WTC11 (cell line): Measurements from ENCODE around the gene STX5. TPM values are rescaled to one million over a fixed set of nuclear protein-coding genes. Genes with fewer than 3 reads are reported as not detected.

ENCODE experiments used
- ATAC-seq: fragments of 200-7000 bp; cut with Tn5 transposase; 2 replicates; pipeline ENCODE4 v1.10.0; 2021; ENCODE audit warnings: mild to moderate bottlenecking, moderate library complexity
- CTCF ChIA-PET: fragments of 300-600 bp; sonication (Branson Sonifier 250); formaldehyde crosslinking; loops from one replicate; lab custom pipeline; 2021; ENCODE audit warnings: antibody characterized with exemption; lab: Charles Lee
- POLR2A ChIA-PET: fragments of 350-600 bp; sonication (Branson Sonifier 250); formaldehyde crosslinking; loops from one replicate; lab custom pipeline; 2021; ENCODE audit warnings: antibody characterized with exemption; lab: Charles Lee
- DNase-seq: peaks from one replicate; pipeline ENCODE4 v3.0.0; 2021; ENCODE audit warnings: low spot score
- H3K27ac Mint-ChIP-seq: 2 replicates; pipeline ENCODE4 v1.8.0; 2021; ENCODE audit warnings: mixed read lengths
- H3K27me3 Mint-ChIP-seq: 2 replicates; pipeline ENCODE4 v1.8.0; 2021; ENCODE audit warnings: low read depth, mild to moderate bottlenecking, moderate library complexity, mixed read lengths
- H3K36me3 Mint-ChIP-seq: 2 replicates; pipeline ENCODE4 v1.8.0; 2021; ENCODE audit warnings: mixed read lengths
- H3K4me1 Mint-ChIP-seq: 2 replicates; pipeline ENCODE4 v1.8.0; 2022; ENCODE audit warnings: mixed read lengths
- H3K4me3 Mint-ChIP-seq: 2 replicates; pipeline ENCODE4 v1.8.0; 2021; ENCODE audit warnings: mild to moderate bottlenecking, moderate library complexity, mixed read lengths
- H3K9me3 Mint-ChIP-seq: 2 replicates; pipeline ENCODE4 v1.8.0; 2021; ENCODE audit warnings: mixed read lengths
- E2F1 ChIP-seq: sonication (generic); formaldehyde crosslinking; IDR thresholded peaks from 2 replicates; pipeline ENCODE4 v1.8.0; 2022; ENCODE audit warnings: mild to moderate bottlenecking, missing genetic modification reagents
- EMX1 ChIP-seq: fragments of 250-450 bp; sonication (Bioruptor Pico); IDR thresholded peaks from 2 replicates; pipeline ENCODE4 v1.8.0; 2021; ENCODE audit warnings: mild to moderate bottlenecking
- ETV6 ChIP-seq: sonication (generic); formaldehyde crosslinking; IDR thresholded peaks from 2 replicates; pipeline ENCODE4 v1.8.1; 2022; ENCODE audit warnings: mild to moderate bottlenecking, missing genetic modification reagents
- GRHL2 ChIP-seq: fragments of 250-450 bp; sonication (Bioruptor Pico); IDR thresholded peaks from 2 replicates; pipeline ENCODE4 v1.8.0; 2022; ENCODE audit warnings: mild to moderate bottlenecking, moderate library complexity; ENCODE audit not compliant: insufficient replicate concordance, severe bottlenecking
- JUN ChIP-seq: sonication (generic); formaldehyde crosslinking; IDR thresholded peaks from 2 replicates; pipeline ENCODE4 v1.8.0; 2023; ENCODE audit warnings: mild to moderate bottlenecking, missing genetic modification reagents
- OVOL2 ChIP-seq: fragments of 250-450 bp; sonication (Bioruptor Pico); IDR thresholded peaks from 2 replicates; pipeline ENCODE4 v1.9.0; 2021; ENCODE audit warnings: mild to moderate bottlenecking, borderline replicate concordance
- PRRX2 ChIP-seq: fragments of 250-450 bp; sonication (Bioruptor Pico); IDR thresholded peaks from 2 replicates; pipeline ENCODE4 v1.8.0; 2021; ENCODE audit warnings: mild to moderate bottlenecking
- TEAD1 ChIP-seq: sonication (generic); formaldehyde crosslinking; IDR thresholded peaks from 2 replicates; pipeline ENCODE4 v1.8.0; 2022; ENCODE audit warnings: mild to moderate bottlenecking, missing genetic modification reagents
- TP53 ChIP-seq: sonication (generic); formaldehyde crosslinking; IDR thresholded peaks from 2 replicates; pipeline ENCODE4 v1.8.1; 2023; ENCODE audit warnings: mild to moderate bottlenecking, missing genetic modification reagents
- ZNF138 ChIP-seq: sonication (generic); formaldehyde crosslinking; conservative IDR thresholded peaks from 2 replicates; pipeline ENCODE4 v1.8.1; 2022; ENCODE audit warnings: mild to moderate bottlenecking, moderate library complexity, missing genetic modification reagents
- ZNF396 ChIP-seq: fragments of 250-450 bp; sonication (Bioruptor Pico); IDR thresholded peaks from 2 replicates; pipeline ENCODE4 v1.8.0; 2021; ENCODE audit warnings: mild to moderate bottlenecking, moderate library complexity, borderline replicate concordance
- ZNF512 ChIP-seq: sonication (generic); formaldehyde crosslinking; IDR thresholded peaks from 2 replicates; pipeline ENCODE4 v1.8.1; 2022; ENCODE audit warnings: missing genetic modification reagents, borderline replicate concordance
- ZNF532 ChIP-seq: fragments of 250-450 bp; sonication (Bioruptor Pico); IDR thresholded peaks from 2 replicates; pipeline ENCODE4 v1.9.0; 2021; ENCODE audit warnings: mild to moderate bottlenecking, borderline replicate concordance
- total RNA-seq: library from RNA; stranded (reverse); gene quantifications from 3 replicates; pipeline ENCODE4 v1.2.3, GENCODE V29; 2021
- TF ChIP-seq, protein P1 (sequence below): sonication (generic); formaldehyde crosslinking; IDR thresholded peaks from 2 replicates; pipeline ENCODE4 v1.8.0; 2023; ENCODE audit warnings: missing genetic modification reagents, mild to moderate bottlenecking, borderline replicate concordance
- TF ChIP-seq, protein P2 (sequence below): sonication (generic); formaldehyde crosslinking; IDR thresholded peaks from 2 replicates; pipeline ENCODE4 v1.8.0; 2022; ENCODE audit warnings: mild to moderate bottlenecking, missing genetic modification reagents
- TF ChIP-seq, protein P3 (sequence below): sonication (generic); formaldehyde crosslinking; IDR thresholded peaks from 2 replicates; pipeline ENCODE4 v1.8.1; 2022; ENCODE audit warnings: low read depth, mild to moderate bottlenecking, moderate library complexity, missing genetic modification reagents, borderline replicate concordance
- TF ChIP-seq, protein P4 (sequence below): sonication (generic); formaldehyde crosslinking; IDR thresholded peaks from 2 replicates; pipeline ENCODE4 v1.8.0; 2022; ENCODE audit warnings: missing genetic modification reagents
- TF ChIP-seq, protein P5 (sequence below): fragments of 200-600 bp; IDR thresholded peaks from 2 replicates; pipeline ENCODE4 v1.8.0; 2022; ENCODE audit warnings: antibody characterized with exemption

STX5 gene
- total RNA-seq, 1 experiment from 2014 or later = 30.2 TPM

DNA sequence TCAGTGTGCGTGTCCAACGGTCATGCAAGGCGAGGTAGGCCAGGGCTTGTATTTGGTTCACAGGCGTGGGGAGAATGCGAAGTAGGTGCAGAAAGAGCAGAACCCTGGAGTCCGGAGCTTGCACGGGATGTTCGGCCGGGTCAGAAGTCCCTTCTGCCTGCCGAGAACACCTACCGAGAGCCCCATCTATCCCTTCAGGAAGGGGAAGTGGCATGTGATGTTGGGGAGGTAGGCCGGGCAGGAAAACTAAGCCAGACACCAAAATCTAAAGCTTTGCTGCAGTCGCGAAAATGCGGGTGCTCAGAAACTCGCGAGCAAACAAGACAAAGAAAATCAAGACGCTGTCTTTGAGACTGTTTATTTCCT lies 61.1 kb downstream of the STX5 start:
- peaks cover 21% of the 10 kb centered on the region for H3K36me3 Mint-ChIP-seq
- peak overlapping the region; percentile 98 for H3K27ac Mint-ChIP-seq
- H3K27me3 Mint-ChIP-seq = no peaks in the 10 kb centered on the region; the same call in 1 of the 2 replicates
- peak overlapping the region; percentile 88 for H3K4me3 Mint-ChIP-seq
- ChIA-PET CTCF (interaction anchor here (0.6 to 11.6 kb wide), 17 partner anchors 11 to 346 kb away, joined by 3 to 121 read pairs (median 7); partner anchors contain the start of genes BSCL2, C11orf98, CSKMT and GNG3), POLR2A (interaction anchor here (0.6 to 5.3 kb wide), 8 partner anchors 13 to 1385 kb away, joined by 4 to 25 read pairs (median 5); partner anchors contain the start of genes BSCL2, C11orf98, CSKMT and STX5)
- ATAC-seq (peak; percentile 14), DNase-seq (no peak)
- H3K9me3 Mint-ChIP-seq = no peaks in the 10 kb centered on the region
- H3K4me1 Mint-ChIP-seq = peaks cover 14% of the 10 kb centered on the region
- TF ChIP-seq, protein P1, sequence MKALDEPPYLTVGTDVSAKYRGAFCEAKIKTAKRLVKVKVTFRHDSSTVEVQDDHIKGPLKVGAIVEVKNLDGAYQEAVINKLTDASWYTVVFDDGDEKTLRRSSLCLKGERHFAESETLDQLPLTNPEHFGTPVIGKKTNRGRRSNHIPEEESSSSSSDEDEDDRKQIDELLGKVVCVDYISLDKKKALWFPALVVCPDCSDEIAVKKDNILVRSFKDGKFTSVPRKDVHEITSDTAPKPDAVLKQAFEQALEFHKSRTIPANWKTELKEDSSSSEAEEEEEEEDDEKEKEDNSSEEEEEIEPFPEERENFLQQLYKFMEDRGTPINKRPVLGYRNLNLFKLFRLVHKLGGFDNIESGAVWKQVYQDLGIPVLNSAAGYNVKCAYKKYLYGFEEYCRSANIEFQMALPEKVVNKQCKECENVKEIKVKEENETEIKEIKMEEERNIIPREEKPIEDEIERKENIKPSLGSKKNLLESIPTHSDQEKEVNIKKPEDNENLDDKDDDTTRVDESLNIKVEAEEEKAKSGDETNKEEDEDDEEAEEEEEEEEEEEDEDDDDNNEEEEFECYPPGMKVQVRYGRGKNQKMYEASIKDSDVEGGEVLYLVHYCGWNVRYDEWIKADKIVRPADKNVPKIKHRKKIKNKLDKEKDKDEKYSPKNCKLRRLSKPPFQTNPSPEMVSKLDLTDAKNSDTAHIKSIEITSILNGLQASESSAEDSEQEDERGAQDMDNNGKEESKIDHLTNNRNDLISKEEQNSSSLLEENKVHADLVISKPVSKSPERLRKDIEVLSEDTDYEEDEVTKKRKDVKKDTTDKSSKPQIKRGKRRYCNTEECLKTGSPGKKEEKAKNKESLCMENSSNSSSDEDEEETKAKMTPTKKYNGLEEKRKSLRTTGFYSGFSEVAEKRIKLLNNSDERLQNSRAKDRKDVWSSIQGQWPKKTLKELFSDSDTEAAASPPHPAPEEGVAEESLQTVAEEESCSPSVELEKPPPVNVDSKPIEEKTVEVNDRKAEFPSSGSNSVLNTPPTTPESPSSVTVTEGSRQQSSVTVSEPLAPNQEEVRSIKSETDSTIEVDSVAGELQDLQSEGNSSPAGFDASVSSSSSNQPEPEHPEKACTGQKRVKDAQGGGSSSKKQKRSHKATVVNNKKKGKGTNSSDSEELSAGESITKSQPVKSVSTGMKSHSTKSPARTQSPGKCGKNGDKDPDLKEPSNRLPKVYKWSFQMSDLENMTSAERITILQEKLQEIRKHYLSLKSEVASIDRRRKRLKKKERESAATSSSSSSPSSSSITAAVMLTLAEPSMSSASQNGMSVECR (CRISPR knock-in tag) = no peak
- TF ChIP-seq PRRX2 (CRISPR knock-in tag) (no peak), GRHL2 (no peak), E2F1 (no peak), ZNF396 (CRISPR knock-in tag) (no peak), JUN (CRISPR knock-in tag) (no peak), OVOL2 (CRISPR knock-in tag) (no peak), ZNF532 (no peak), TP53 (CRISPR knock-in tag) (no peak), EMX1 (CRISPR knock-in tag) (no peak), ETV6 (CRISPR knock-in tag) (no peak), TEAD1 (0 out of 2 replicates have a peak, but pooled peaks have one; percentile 11), ZNF512 (CRISPR knock-in tag) (0 out of 2 replicates have a peak, but pooled peaks have one; percentile 14), ZNF138 (CRISPR knock-in tag) (no peak)
- TF ChIP-seq, protein P2, sequence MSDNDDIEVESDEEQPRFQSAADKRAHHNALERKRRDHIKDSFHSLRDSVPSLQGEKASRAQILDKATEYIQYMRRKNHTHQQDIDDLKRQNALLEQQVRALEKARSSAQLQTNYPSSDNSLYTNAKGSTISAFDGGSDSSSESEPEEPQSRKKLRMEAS (CRISPR knock-in tag) = no peak
- TF ChIP-seq, protein P3, sequence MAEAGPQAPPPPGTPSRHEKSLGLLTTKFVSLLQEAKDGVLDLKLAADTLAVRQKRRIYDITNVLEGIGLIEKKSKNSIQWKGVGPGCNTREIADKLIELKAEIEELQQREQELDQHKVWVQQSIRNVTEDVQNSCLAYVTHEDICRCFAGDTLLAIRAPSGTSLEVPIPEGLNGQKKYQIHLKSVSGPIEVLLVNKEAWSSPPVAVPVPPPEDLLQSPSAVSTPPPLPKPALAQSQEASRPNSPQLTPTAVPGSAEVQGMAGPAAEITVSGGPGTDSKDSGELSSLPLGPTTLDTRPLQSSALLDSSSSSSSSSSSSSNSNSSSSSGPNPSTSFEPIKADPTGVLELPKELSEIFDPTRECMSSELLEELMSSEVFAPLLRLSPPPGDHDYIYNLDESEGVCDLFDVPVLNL (CRISPR knock-in tag) = no peak
- TF ChIP-seq, protein P4, sequence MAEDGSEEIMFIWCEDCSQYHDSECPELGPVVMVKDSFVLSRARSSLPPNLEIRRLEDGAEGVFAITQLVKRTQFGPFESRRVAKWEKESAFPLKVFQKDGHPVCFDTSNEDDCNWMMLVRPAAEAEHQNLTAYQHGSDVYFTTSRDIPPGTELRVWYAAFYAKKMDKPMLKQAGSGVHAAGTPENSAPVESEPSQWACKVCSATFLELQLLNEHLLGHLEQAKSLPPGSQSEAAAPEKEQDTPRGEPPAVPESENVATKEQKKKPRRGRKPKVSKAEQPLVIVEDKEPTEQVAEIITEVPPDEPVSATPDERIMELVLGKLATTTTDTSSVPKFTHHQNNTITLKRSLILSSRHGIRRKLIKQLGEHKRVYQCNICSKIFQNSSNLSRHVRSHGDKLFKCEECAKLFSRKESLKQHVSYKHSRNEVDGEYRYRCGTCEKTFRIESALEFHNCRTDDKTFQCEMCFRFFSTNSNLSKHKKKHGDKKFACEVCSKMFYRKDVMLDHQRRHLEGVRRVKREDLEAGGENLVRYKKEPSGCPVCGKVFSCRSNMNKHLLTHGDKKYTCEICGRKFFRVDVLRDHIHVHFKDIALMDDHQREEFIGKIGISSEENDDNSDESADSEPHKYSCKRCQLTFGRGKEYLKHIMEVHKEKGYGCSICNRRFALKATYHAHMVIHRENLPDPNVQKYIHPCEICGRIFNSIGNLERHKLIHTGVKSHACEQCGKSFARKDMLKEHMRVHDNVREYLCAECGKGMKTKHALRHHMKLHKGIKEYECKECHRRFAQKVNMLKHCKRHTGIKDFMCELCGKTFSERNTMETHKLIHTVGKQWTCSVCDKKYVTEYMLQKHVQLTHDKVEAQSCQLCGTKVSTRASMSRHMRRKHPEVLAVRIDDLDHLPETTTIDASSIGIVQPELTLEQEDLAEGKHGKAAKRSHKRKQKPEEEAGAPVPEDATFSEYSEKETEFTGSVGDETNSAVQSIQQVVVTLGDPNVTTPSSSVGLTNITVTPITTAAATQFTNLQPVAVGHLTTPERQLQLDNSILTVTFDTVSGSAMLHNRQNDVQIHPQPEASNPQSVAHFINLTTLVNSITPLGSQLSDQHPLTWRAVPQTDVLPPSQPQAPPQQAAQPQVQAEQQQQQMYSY (CRISPR knock-in tag) = peak; percentile 80
- TF ChIP-seq, protein P5, sequence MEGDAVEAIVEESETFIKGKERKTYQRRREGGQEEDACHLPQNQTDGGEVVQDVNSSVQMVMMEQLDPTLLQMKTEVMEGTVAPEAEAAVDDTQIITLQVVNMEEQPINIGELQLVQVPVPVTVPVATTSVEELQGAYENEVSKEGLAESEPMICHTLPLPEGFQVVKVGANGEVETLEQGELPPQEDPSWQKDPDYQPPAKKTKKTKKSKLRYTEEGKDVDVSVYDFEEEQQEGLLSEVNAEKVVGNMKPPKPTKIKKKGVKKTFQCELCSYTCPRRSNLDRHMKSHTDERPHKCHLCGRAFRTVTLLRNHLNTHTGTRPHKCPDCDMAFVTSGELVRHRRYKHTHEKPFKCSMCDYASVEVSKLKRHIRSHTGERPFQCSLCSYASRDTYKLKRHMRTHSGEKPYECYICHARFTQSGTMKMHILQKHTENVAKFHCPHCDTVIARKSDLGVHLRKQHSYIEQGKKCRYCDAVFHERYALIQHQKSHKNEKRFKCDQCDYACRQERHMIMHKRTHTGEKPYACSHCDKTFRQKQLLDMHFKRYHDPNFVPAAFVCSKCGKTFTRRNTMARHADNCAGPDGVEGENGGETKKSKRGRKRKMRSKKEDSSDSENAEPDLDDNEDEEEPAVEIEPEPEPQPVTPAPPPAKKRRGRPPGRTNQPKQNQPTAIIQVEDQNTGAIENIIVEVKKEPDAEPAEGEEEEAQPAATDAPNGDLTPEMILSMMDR = no peak
